MM.1S (cell line): ENCODE data around the gene THRB.

Experiments
- DNase-seq: peaks from one replicate; pipeline ENCODE4 v3.0.0-alpha.2; 2015
- H2AFZ ChIP-seq: fragments of 300-600 bp; sonication (generic); 2 replicates; pipeline ENCODE4 v1.6.0; 2016; ENCODE audit warnings: antibody characterized with exemption, low read length
- H3F3A ChIP-seq: fragments of 300-600 bp; sonication (generic); 2 replicates; pipeline ENCODE4 v1.6.1; 2016; ENCODE audit warnings: mild to moderate bottlenecking, antibody characterized with exemption, low read length, moderate library complexity, mixed read lengths; ENCODE audit not compliant: insufficient read depth
- H3K27ac ChIP-seq: fragments of 300-600 bp; sonication (generic); 2 replicates; pipeline ENCODE4 v1.5.1; 2016; ENCODE audit warnings: mild to moderate bottlenecking, low read length
- H3K27me3 ChIP-seq: fragments of 300-600 bp; sonication (generic); replicated peaks from 2 replicates; pipeline ENCODE4 v1.6.0; 2016; ENCODE audit warnings: low read length; ENCODE audit not compliant: insufficient read depth
- H3K36me3 ChIP-seq: fragments of 300-600 bp; sonication (generic); replicated peaks from 2 replicates; pipeline ENCODE4 v1.6.1; 2016; ENCODE audit warnings: mild to moderate bottlenecking, low read length, mixed read lengths; ENCODE audit not compliant: insufficient read depth
- H3K4me1 ChIP-seq: fragments of 300-600 bp; sonication (generic); 2 replicates; pipeline ENCODE4 v1.6.1; 2016; ENCODE audit warnings: low read length, mixed read lengths
- H3K4me2 ChIP-seq: fragments of 300-600 bp; sonication (generic); 2 replicates; pipeline ENCODE4 v1.6.0; 2016; ENCODE audit warnings: low read depth, low read length
- H3K4me3 ChIP-seq: fragments of 300-600 bp; sonication (generic); 2 replicates; pipeline ENCODE4 v1.5.1; 2016; ENCODE audit warnings: low read length, mixed read lengths
- H3K79me2 ChIP-seq: fragments of 300-600 bp; sonication (generic); 2 replicates; pipeline ENCODE4 v1.6.1; 2016; ENCODE audit warnings: mixed run types, low read length, mixed read lengths
- H3K9ac ChIP-seq: fragments of 300-600 bp; sonication (generic); 2 replicates; pipeline ENCODE4 v1.6.1; 2016; ENCODE audit warnings: low read length, mixed read lengths
- H3K9me2 ChIP-seq: fragments of 300-600 bp; sonication (generic); replicated peaks from 2 replicates; pipeline ENCODE4 v1.6.1; 2016; ENCODE audit warnings: mild to moderate bottlenecking, low read length, mixed read lengths; ENCODE audit not compliant: insufficient read depth
- H3K9me3 ChIP-seq: fragments of 300-600 bp; sonication (generic); replicated peaks from 2 replicates; pipeline ENCODE4 v1.6.1; 2016; ENCODE audit warnings: mild to moderate bottlenecking, low read length, mixed read lengths; ENCODE audit not compliant: insufficient read depth
- H4K20me1 ChIP-seq: fragments of 300-600 bp; sonication (generic); 2 replicates; pipeline ENCODE4 v1.6.1; 2016; ENCODE audit warnings: mild to moderate bottlenecking, low read length, moderate library complexity, mixed read lengths; ENCODE audit not compliant: insufficient read depth
- CTCF ChIP-seq: fragments of 300-600 bp; sonication (generic); IDR thresholded peaks from 2 replicates; pipeline ENCODE4 v1.5.1; 2016; ENCODE audit warnings: antibody characterized with exemption, low read length, mixed read lengths
- EZH2 ChIP-seq: fragments of 300-600 bp; sonication (generic); optimal IDR thresholded peaks from 2 replicates; pipeline ENCODE3; 2017; ENCODE audit warnings: low read depth, mild to moderate bottlenecking, antibody characterized with exemption, low read length, mixed read lengths
- EZH2phosphoT487 ChIP-seq: fragments of 300-600 bp; sonication (generic); IDR thresholded peaks from 2 replicates; pipeline ENCODE4 v1.6.1; 2018; ENCODE audit warnings: antibody characterized with exemption, low read length

THRB gene

GRCh38 chr3:24211381-24211780, 283.3 kb downstream of the THRB start:
- H3K27me3 ChIP-seq, result no peaks in the 10 kb centered on the region
- DNase-seq, result no peak
- H4K20me1 ChIP-seq, result no peaks in the 10 kb centered on the region
- H3K9me2 ChIP-seq, result no peaks in the 10 kb centered on the region
- TF ChIP-seq EZH2phosphoT487 (no peak), EZH2 (no peak), CTCF (no peak)
- no peaks in the 10 kb centered on the region for H3K9me3 ChIP-seq
- no peak overlapping the region for H2AFZ ChIP-seq
- no peak overlapping the region for H3K27ac ChIP-seq
- H3K36me3 ChIP-seq, result no peaks in the 10 kb centered on the region
- H3K4me1 ChIP-seq, result no peaks in the 10 kb centered on the region
- H3K79me2 ChIP-seq, result no peaks in the 10 kb centered on the region
- H3K9ac ChIP-seq, result no peak overlapping the region
- no peak overlapping the region for H3K4me3 ChIP-seq
- H3K4me2 ChIP-seq, result no peak overlapping the region
- no peaks in the 10 kb centered on the region for H3F3A ChIP-seq

GRCh38 chr3:24202071-24202470, 292.6 kb downstream of the THRB start:
- DNase-seq, result no peak
- H3K27ac ChIP-seq, result no peak overlapping the region
- no peaks in the 10 kb centered on the region for H4K20me1 ChIP-seq
- H3K4me2 ChIP-seq, result no peak overlapping the region
- no peak overlapping the region for H3K4me3 ChIP-seq
- no peaks in the 10 kb centered on the region for H3K9me2 ChIP-seq
- no peaks in the 10 kb centered on the region for H3K4me1 ChIP-seq
- no peak overlapping the region for H2AFZ ChIP-seq
- no peaks in the 10 kb centered on the region for H3K9me3 ChIP-seq
- no peaks in the 10 kb centered on the region for H3K27me3 ChIP-seq
- H3F3A ChIP-seq, result no peaks in the 10 kb centered on the region
- H3K79me2 ChIP-seq, result no peaks in the 10 kb centered on the region
- no peak overlapping the region for H3K9ac ChIP-seq
- no peaks in the 10 kb centered on the region for H3K36me3 ChIP-seq
- TF ChIP-seq EZH2 (no peak), EZH2phosphoT487 (no peak), CTCF (no peak)

- TF ChIP-seq CTCF (no peak), EZH2phosphoT487 (no peak), EZH2 (no peak)
Observed at GRCh38 chr3:24201301-24201700, 293.3 kb downstream of the THRB start.

More at GRCh38 chr3:24201301-24201700, 293.3 kb downstream of the THRB start:
- Histone ChIP-seq H4K20me1 (no peaks in the 10 kb centered on the region), H3K27ac (no peak overlapping the region), H3K79me2 (no peaks in the 10 kb centered on the region), H3K9ac (no peak overlapping the region), H3K36me3 (no peaks in the 10 kb centered on the region), H3K4me2 (no peak overlapping the region), H3K9me3 (no peaks in the 10 kb centered on the region), H3K9me2 (no peaks in the 10 kb centered on the region), H3F3A (no peaks in the 10 kb centered on the region), H2AFZ (no peak overlapping the region), H3K4me3 (no peak overlapping the region), H3K27me3 (no peaks in the 10 kb centered on the region), H3K4me1 (no peaks in the 10 kb centered on the region)
- DNase-seq, result no peak
